OCI-LY1 (cell line): ENCODE measurements around the gene SH3YL1.
A peak's percentile ranks its signal among the peaks of the same experiment; 100 is the strongest.
"Not testable (repeated sequence)": the region's sequence is repeated elsewhere in the genome, so short reads cannot be mapped to it uniquely, and the experiment has no call there.

ENCODE experiments used
- H2AFZ ChIP-seq: fragments of 200-600 bp; sonication (generic), shearing (Covaris generic); 2 replicates; pipeline ENCODE4 v1.6.0; 2014; ENCODE audit warnings: antibody characterized with exemption, mild to moderate bottlenecking, low read length
- H3F3A ChIP-seq: fragments of 200-600 bp; sonication (generic), shearing (Covaris generic); 2 replicates; pipeline ENCODE4 v1.6.0; 2014; ENCODE audit warnings: mild to moderate bottlenecking, antibody characterized with exemption, low read length, moderate library complexity; ENCODE audit not compliant: insufficient read depth
- H3K27ac ChIP-seq: fragments of 200-600 bp; sonication (generic); 2 replicates; pipeline ENCODE4 v1.5.1; 2014; ENCODE audit warnings: low read length, mixed run types, mild to moderate bottlenecking, low read depth; ENCODE audit not compliant: poor library complexity, severe bottlenecking
- H3K27me3 ChIP-seq: fragments of 200-600 bp; sonication (generic); 2 replicates; pipeline ENCODE4 v1.6.0; 2014; ENCODE audit warnings: antibody characterized with exemption, mild to moderate bottlenecking, low read length, moderate library complexity; ENCODE audit not compliant: insufficient read depth
- H3K36me3 ChIP-seq: fragments of 200-600 bp; sonication (generic); 2 replicates; pipeline ENCODE4 v1.6.1; 2014; ENCODE audit warnings: mild to moderate bottlenecking, antibody characterized with exemption, low read length, moderate library complexity, mixed read lengths; ENCODE audit not compliant: insufficient read depth
- H3K4me1 ChIP-seq: fragments of 200-600 bp; sonication (generic); 2 replicates; pipeline ENCODE4 v1.5.1; 2014; ENCODE audit warnings: mild to moderate bottlenecking, low read length, moderate library complexity; ENCODE audit not compliant: insufficient read depth, severe bottlenecking
- H3K4me2 ChIP-seq: fragments of 200-600 bp; sonication (generic), shearing (Covaris generic); 2 replicates; pipeline ENCODE4 v1.6.1; 2014; ENCODE audit warnings: low read length
- H3K4me3 ChIP-seq: fragments of 200-600 bp; sonication (generic); 2 replicates; pipeline ENCODE4 v1.5.1; 2014; ENCODE audit warnings: low read length, low read depth, mild to moderate bottlenecking, mixed read lengths; ENCODE audit not compliant: poor library complexity, severe bottlenecking
- H3K79me2 ChIP-seq: fragments of 200-600 bp; shearing (Covaris generic); 2 replicates; pipeline ENCODE4 v1.6.1; 2016; ENCODE audit warnings: mixed run types, low read length, mixed read lengths; ENCODE audit not compliant: insufficient read depth
- H3K9ac ChIP-seq: fragments of 200-600 bp; sonication (generic), shearing (Covaris generic); 2 replicates; pipeline ENCODE4 v1.6.1; 2014; ENCODE audit warnings: mild to moderate bottlenecking, low read length, mixed read lengths
- H3K9me2 ChIP-seq: fragments of 200-600 bp; sonication (generic), shearing (Covaris generic); 2 replicates; pipeline ENCODE4 v1.6.1; 2014; ENCODE audit warnings: low read depth, mild to moderate bottlenecking, low read length, mixed read lengths
- H3K9me3 ChIP-seq: fragments of 200-600 bp; shearing (Covaris generic); 2 replicates; pipeline ENCODE4 v1.6.1; 2014; ENCODE audit warnings: low read length, mixed read lengths
- H4K20me1 ChIP-seq: fragments of 200-600 bp; sonication (generic), shearing (Covaris generic); 2 replicates; pipeline ENCODE4 v1.6.0; 2016; ENCODE audit warnings: mild to moderate bottlenecking, low read length; ENCODE audit not compliant: insufficient read depth
- CTCF ChIP-seq: fragments of 200-600 bp; sonication (generic), shearing (Covaris generic); IDR thresholded peaks from 2 replicates; pipeline ENCODE4 v1.5.1; 2017; ENCODE audit warnings: mild to moderate bottlenecking, antibody characterized with exemption, low read length, moderate library complexity, mixed read lengths
- EZH2 ChIP-seq: fragments of 200-600 bp; sonication (generic), shearing (Covaris generic); IDR thresholded peaks from 2 replicates; pipeline ENCODE4 v1.8.0; 2017; ENCODE audit warnings: borderline replicate concordance, mixed run types, mild to moderate bottlenecking, antibody characterized with exemption, low read length, moderate library complexity, mixed read lengths

Gene SH3YL1

DNA sequence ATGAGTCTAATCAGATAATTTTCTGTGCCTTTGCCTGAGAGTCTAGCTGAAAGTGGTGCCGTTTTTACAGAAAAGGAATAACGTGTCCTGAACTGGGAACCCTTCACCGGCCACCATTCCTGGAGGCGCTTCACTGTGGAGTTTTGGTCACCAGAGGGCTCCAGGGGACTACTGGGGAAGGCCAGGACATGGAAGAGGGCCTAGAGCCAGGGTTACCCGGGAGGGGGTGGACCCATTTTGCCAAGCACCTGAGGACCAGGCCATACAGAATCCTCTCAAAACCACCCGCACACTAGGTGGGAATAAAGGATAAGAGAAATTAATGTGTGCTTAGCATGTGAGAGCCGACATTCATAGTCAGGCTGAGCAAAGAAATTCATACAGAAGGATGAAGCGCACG, 91.7 kb downstream of the SH3YL1 start:
- not testable (repeated sequence) for H3F3A ChIP-seq

GRCh38 chr2:169741-170140, 94.1 kb downstream of the SH3YL1 start:
- Histone ChIP-seq H3K79me2 (no peaks in the 10 kb centered on the region), H2AFZ (no peak overlapping the region), H3F3A (no peaks in the 10 kb centered on the region), H3K9ac (no peak overlapping the region), H3K9me2 (no peaks in the 10 kb centered on the region), H3K9me3 (no peaks in the 10 kb centered on the region), H3K4me2 (no peak overlapping the region), H3K27me3 (no peaks in the 10 kb centered on the region), H3K4me1 (no peaks in the 10 kb centered on the region), H3K36me3 (no peaks in the 10 kb centered on the region), H3K27ac (no peak overlapping the region), H4K20me1 (no peaks in the 10 kb centered on the region), H3K4me3 (no peak overlapping the region)
- no peak for TF ChIP-seq CTCF
- no peak for TF ChIP-seq EZH2

More for the DNA sequence above, 91.7 kb downstream of the SH3YL1 start:
- H3K9me2 ChIP-seq, H3K4me1 ChIP-seq, H3K4me3 ChIP-seq, H3K9ac ChIP-seq, H3K9me3 ChIP-seq, H3K79me2 ChIP-seq, H3K36me3 ChIP-seq, H2AFZ ChIP-seq, H3K4me2 ChIP-seq, H3K27me3 ChIP-seq, H4K20me1 ChIP-seq, H3K27ac ChIP-seq: not testable (repeated sequence)
- peak; percentile 9; the same call in 1 of the 2 replicates for TF ChIP-seq CTCF
